NCI-H1436 treated with DMSO at 0.1 percent for 48 hours (cell line): ENCODE measurements around the gene C20orf204.
A peak's percentile ranks its signal among the peaks of the same experiment; 100 is the strongest.

Source experiments
- DNase-seq: peaks from one replicate; lab custom pipeline; 2025; lab: John Stamatoyannopoulos, UW

C20orf204 gene

DNA sequence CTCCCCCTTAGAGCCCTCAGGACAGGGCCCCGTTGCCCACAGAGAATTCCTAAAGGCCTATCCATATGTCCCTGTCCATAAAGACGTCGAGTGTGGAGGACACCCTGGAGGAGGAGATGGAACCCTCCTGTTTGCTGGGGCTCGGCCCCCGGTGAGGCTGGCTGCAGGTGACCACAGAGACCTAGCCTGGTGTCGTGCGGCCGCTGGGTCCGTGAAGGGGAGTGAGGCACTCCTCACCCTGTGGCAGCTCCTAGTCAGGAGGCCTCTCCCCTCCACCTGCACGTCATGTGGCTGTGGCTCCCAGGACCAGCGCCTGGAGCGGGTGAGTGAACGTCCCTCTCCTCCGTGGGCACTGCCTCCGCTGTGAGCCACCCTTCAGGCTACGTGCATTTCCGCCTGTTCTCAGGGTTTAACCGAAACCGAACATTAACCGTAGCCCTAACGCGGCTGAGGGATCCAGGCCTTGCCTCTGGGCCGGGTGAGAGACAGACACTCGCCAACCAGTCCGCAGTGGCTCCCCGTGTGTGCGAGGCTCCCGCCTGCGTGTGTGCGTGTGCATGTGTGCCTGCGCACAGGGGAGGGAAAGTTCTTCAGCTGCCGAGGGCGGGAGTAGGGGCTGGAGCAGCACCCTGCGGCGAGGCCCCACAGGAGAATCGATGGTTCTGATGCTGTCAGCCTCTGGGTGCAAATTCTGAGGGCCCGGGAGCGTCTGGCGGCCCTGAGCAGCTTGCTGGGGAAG is 21.1 kb downstream of the C20orf204 start:
- DNase-seq, result no peak

DNA sequence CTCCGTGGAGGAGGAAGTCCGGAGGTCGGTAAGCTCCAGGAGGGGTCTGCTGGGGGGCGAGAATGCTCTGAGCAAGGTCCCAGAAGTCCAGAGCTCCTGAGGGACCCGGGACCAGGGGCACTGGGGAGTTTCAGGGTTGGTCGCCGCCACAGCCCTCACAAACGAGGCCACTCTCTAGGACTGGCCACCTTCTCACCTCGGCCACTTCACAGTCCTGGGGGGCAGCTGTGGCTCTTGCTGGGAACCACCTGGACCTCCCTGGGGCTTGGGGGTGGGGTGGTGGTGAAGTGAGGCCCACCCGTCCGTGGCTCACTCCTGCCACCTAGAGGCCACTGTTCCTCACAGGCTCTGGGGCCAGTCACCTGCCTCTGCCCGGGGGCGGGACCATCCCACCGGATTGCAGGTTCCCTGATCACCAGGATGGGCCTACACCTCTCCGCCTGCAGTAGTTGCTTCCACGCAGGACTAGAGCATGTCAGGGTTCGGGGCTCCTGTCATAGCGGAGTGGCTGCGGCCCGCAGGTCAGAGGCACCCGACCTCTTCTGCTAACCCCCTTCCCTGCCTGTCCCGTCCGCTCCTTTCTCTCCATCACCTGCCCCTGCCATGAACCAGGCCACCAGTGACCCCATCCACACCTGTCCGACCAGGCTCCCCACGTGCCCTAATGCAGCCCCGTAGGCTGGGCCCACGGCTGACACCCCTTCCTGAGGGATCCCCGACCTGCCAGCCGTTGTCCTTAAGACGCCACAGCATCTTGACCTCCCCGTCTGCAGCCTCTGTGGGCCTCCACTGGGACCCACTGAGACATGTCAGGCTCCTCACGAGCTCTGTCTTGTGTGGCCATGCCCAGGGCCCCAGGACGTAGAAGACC is 21.9 kb downstream of the C20orf204 start:
- DNase-seq, result no peak

DNA sequence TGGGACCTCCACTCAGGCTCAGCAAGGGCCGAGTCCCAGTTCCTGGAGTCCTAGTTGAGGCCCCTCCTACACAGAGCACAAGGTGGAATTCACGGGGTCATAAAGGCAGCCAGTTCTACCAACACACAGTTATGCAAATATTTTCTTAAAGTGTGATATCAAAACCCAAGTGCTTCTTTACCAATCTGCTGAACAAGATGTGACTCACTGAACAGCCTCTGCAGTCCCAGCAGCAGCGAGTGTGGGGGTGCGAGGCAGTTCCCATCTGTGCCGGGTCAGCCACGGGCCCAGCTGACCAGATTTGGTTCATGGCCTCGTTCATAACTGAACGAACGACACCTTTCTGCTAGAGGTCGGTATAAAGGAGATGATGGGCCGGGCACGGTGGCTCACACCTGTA is 22.6 kb downstream of the C20orf204 start:
- DNase-seq, result no peak

DNA sequence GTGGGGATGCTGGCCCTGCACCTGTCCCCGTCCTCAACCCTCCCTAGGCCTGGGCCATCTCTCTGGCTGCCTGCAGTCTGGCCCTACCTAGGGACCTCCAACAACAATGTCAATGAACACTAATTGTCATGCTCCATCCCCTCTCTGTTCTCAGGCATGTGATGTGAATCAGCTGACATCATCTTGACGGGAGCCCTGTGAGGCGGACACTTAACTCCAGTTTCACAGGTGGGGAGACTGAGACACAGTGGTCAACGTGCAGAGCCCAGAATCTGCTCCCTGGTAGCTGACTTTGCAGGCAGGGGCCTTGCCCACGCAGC is 26.3 kb downstream of the C20orf204 start:
- DNase-seq, result no peak

GRCh38 chr20:64062596-64063388 is 26.8 kb downstream of the C20orf204 start, which contains the start of gene TCEA2:
TCEA2 (plus strand) TSS chr20:64063198; CDS start chr20:64063313, 115 bp downstream.
- DNase-seq, result peak; percentile 60

DNA sequence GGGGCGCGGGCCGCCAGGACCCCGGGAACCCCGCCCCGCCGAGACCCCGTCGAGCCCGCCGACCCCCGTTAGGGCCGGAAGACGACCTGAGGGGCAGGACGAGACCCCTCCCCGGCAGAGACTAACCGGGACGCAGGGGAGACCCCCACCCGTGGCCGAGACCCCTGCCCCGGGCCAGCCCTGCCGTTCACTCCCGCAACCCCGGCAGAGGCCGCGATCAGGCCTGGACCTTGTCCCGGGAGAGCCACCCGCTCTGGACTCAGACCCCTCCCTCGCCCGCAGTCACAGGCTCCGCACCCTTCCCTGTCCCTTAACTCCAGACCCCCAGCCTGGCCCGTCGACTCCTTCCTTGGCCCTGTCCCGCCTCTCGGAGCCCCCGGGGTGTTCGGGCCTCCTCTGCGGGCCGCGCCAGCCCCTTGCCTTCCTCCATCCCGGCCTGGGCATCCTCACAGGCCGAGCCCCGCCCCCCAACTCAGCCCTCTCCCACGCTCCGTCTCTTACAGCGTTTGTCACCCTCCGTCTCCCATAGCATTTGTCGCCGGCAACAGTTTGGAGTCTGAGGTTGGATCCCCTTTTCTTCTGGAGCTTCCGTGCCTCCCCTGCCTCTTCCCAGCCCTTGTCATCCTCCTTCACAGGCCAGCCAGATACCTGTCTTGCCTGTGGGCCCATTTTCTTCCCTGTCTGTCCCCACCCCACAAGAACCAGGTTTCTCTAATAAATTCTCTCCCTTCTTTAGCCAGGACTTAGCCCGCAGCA is 27.6 kb downstream of the C20orf204 start:
- no peak for DNase-seq

DNA sequence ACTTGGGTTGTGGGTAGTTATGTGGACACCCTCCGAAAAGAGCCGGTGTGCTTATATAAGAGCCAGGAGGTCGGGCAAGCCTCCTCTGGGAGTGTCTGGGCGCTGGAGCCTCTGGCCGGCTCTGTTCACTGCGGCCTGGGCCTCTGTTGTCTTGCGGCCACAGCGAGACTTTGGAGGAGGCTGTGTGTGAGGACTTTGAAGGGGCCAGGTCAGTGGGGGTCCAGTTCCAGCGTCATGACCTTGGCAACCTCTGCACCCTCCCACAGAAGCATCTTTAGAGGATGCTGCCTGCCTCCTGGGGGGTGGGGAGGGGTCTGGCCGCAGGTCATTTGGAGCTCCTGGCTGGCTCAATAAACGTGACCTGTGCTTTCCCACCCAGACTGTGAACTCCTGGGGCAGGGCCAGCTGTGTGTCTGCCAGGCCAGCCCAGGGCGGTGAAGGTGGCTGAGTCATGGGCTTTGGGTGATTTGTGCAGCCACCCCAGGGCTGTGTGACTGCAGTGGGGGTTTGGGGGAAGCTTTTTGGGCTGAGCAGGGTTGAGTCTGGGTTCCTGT is 28.2 kb downstream of the C20orf204 start:
- no peak for DNase-seq

DNA sequence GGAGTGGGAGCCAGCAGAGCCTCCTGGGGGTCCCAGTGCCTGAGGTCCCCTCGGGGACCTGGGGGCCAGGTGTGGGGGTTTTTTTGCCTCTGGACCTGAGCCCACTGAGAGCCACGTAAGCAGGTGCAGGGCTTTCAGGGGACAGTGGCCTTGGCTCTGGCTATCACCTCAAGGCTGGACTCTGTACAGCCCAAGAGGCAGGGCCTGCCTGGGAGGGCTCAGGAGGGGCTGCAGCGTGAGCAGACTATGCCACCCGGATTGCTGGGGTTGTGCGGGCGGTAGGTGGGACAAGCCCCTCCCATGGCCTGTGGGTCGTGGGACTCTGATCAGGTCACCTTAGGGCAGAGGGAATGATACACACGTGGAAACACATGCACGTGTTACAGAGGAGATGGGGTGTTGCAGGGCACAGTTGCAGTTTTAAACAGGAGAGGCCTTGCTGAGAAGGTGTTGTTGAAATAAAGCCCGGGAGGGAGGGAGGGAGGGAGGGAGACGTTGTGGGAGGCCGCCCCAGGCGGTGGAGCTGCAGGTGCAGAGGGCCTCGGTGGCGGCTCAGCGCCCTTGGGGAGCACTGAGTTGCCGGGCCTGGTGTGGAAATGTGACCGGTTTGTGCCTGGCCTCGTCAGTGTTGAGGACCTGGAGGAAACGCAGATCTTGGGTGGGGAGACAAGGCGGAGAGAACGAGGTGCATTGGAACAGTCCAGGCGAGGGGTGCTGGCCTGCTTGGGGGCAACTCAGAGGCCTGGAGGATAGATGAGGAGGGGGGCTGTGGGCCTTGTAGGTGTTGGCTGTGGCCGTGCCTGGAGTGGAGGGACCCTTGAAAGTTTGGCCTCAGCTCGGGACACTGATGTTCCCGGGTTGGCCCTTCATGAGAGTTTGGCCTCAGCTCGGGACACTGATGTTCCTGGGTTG is 29.3 kb downstream of the C20orf204 start:
- DNase-seq, result no peak

DNA sequence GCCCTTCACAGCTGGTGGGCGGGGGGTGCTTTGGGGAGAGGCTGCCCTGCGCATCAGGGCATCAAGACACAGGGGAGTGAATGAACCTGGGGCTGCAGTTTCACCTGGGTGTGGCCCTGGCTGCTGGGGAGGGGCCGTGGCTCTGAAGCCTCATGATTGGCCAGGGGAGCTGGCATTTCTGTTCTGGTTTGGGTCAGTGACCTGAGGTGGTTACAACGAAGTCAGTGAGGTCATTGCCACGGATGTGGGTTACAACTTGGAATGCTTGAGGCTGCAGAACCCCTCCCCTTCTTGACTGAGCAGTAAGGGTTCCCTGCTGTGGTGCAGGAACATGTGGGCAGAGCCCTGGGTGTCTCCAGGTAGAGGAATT is 30.0 kb downstream of the C20orf204 start:
- DNase-seq, result no peak

GRCh38 chr20:64067005-64067632 is 31.1 kb downstream of the C20orf204 start:
- DNase-seq, result no peak

DNA sequence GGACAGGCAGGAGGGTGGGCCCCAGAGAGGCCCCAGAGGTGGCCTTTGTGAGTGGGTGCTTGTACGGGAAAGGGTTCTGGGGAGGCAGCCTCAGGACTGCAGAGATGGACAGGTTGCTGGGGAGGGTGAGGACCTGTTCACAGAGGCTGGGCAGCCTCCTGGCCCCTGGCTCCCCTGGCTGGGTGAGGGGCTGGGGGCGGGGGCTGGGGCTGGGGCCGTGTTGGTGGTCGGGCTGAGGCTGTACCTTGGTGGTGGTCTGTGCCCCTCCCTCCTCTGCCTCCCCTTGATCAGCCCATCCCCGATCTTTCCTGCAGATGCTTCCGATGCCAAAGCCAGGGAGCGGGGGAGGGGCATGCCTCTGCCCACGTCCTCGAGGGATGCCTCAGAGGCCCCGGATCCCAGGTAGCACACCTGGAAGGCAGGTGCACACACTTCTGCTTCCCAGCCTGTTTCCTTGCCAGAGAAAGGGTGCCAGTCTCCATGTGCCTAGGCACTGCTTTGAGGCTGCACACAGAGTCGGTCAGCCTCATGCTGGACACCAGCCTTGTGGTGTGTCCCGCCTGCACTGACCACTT is 31.8 kb downstream of the C20orf204 start:
- no peak for DNase-seq

DNA sequence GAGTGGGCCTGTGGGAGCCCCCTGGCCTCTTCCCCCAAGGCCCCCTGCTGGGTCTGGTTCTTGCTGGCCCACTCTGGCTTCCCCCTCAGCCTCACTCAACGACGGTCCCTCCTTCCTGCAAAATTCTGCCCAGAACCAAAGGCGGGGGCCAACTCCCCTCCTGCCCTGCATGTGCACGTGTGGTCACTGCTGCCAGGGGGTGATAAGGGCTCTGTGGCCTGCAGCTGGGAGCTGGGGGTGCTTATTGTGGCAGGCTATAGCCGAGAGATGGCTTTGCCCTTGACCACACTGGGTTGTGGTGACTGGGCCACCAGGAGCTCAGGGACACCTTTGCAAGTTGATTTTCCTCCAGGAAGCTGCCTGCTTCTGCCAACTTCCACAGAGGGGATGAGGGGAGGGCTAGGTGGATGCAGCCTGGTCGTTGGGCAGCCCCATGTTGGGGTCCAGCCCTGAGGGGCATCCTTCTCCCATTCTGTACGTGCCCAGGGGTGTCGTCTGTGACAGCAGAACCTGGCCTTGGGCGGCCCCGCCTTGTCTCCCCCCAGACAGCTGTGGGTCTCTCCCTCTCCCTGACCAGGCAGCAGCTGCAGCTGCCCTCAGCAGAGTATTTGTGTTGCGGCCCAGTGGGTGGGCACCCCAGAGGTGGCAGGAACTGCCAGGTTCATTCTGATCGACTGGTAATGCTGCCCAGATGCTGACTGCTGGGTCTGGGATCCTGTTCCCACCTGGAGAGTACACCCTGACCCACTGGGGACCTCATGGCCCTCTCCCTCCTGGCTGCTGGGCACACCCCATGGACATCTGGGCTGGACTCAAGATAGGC is 32.6 kb downstream of the C20orf204 start:
- no peak for DNase-seq

DNA sequence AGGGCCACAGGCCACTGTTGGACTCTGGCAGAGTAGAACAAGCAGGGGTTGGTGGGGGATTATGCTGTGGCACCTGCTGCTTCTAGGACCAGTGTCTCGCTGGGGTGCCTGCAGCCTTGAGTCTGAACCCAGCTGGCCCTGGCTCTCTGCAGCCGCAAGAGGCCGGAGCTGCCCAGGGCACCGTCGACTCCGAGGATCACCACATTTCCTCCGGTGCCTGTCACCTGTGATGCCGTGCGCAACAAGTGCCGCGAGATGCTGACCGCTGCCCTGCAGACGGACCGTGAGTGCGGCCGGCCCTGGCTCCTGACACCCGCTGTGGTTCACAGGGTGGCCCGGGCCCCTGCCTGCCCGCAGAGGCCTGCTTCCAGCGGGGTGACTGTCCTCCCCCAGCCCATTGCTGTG is 33.2 kb downstream of the C20orf204 start:
- no peak for DNase-seq

DNA sequence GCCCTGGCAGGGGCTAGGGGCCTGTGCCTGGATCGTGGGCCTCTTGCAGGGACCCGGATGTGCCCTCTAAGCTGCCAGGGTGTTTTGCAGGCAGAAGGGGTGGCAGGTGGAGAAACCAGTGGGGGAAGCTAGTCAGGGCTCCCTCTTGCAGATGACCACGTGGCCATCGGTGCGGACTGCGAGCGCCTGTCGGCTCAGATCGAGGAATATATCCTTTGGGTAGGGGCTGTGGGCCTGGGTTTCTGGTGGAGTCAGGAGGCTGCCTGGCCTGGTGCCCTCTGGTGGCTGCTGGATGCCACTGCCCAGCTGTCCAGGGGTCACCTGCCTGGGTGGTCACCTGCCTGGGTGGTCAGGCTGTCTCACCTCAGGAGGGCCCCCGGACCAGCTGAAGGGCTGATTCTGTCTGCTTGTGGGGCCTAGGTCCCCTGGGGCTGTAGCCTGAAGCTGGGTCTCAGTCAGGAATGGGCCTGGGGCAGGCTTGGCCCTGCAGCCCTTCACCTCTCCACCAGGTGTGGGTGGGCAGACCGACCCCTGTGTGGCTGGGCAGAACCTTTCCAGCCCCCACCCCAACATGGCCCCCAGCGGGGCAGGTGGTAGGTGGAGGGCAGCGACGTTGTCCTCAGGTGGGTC is 33.7 kb downstream of the C20orf204 start:
- no peak for DNase-seq

GRCh38 chr20:64070244-64070993 is 34.4 kb downstream of the C20orf204 start:
- DNase-seq, result no peak

GRCh38 chr20:64071341-64072332 is 35.7 kb downstream of the C20orf204 start:
- DNase-seq, result no peak
